Measurements from ENCODE around the gene PARS2.
"Not testable (repeated sequence)": the region's sequence is repeated elsewhere in the genome, so short reads cannot be mapped to it uniquely, and the experiment has no call there.

PARS2 gene

DNA sequence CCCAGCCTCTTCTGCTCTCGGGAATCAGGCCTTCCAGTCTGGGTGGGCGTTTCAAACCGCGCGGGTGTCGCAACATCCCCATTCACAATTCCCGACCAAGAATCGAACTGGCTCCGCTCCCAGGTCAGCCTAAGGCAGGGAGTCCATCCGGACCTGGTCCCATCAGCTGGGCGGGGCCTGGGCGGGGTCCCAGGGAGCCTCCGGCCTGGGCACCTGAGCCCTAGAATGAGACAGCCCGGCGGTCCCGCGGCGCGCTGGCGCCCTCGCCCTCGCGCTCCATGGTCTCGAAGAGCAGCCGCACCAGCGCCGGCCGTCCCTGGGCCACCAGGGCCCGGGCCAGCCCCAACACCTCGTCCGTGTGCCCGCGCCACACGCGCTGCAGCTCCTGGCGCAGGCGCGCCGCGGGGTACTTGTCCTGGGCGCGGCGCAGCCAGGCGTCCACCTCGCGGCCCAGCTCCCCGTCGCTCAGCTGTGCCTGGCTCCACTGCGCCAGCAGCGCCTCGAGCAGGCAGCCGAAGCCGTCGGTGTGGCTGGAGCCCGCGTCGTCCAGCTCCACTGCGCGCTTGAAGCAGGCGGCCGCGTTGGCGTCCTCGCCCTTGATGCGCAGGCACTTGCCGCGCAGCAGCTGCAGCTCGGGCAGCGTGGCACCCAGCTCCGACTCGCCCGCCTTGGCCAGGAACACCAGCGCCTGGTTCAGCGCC lies 16.9 kb upstream of the PARS2 start:
- H3K4me3 ChIP-seq (ENCODE audit: low read length) = no peak overlapping the region
- peaks cover 21% of the 10 kb centered on the region for H3K4me1 ChIP-seq (ENCODE audit: control insufficient read depth, insufficient read depth, low read length)

DNA sequence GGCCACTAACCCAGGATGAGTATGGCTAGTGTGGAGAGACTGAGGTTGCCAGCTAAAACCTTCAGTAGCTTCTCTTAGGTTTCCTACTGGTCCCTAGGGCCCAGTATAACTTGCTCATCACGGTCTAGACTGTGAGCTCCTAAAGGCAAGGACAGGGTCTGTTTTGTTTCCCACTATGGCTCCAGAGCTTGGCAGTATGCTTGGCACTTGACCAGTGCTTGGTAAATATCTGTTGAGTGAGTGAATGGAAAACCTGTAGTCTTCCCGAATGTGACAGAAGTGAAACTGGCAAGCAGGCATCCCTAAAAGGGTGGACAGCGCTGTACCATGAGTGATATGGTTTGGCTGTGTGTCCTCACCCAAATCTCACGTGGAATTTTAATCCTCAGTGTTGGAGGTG lies 13.1 kb upstream of the PARS2 start:
- Histone ChIP-seq H3K9me3 (ENCODE audit: control insufficient read depth, low read length) (no peaks in the 10 kb centered on the region), H3K4me1 (ENCODE audit: control insufficient read depth, insufficient read depth, low read length) (peaks cover 19% of the 10 kb centered on the region), H3K4me3 (ENCODE audit: low read length) (no peak overlapping the region), H3K27me3 (ENCODE audit: control insufficient read depth, insufficient read depth, low read length) (peaks cover 6% of the 10 kb centered on the region), H3K9ac (ENCODE audit: low read length) (no peak overlapping the region), H3K36me3 (ENCODE audit: control insufficient read depth, insufficient read depth, low read length) (no peaks in the 10 kb centered on the region)

More for the DNA sequence above, 16.9 kb upstream of the PARS2 start:
- H3K27me3 ChIP-seq (ENCODE audit: control insufficient read depth, insufficient read depth, low read length) = peaks cover 6% of the 10 kb centered on the region
- no peaks in the 10 kb centered on the region for H3K9me3 ChIP-seq (ENCODE audit: control insufficient read depth, low read length)
- no peaks in the 10 kb centered on the region for H3K36me3 ChIP-seq (ENCODE audit: control insufficient read depth, insufficient read depth, low read length)
- H3K9ac ChIP-seq (ENCODE audit: low read length) = no peak overlapping the region

DNA sequence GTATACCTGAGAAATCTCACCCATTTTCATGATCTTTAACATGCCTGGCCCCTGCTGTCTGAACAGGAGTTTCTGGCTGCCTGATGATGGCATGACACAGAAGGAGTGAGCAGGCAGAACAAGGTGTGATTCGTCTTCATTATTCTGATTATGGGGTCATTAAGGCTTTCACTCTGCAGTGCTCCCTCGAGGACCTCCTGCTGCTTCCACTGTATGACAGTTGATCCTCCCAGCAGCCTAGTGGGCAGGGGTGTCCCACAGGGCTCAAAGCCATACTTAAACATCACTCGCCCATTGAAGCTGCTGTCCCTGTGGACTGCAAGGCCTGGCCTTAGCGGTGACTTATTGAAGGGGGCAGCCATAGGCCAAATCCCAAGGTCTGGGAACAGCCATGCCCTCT lies 12.7 kb upstream of the PARS2 start:
- H3K9ac ChIP-seq (ENCODE audit: low read length) = no peak overlapping the region
- H3K36me3 ChIP-seq (ENCODE audit: control insufficient read depth, insufficient read depth, low read length) = no peaks in the 10 kb centered on the region
- H3K27me3 ChIP-seq (ENCODE audit: control insufficient read depth, insufficient read depth, low read length) = peaks cover 6% of the 10 kb centered on the region
- H3K4me1 ChIP-seq (ENCODE audit: control insufficient read depth, insufficient read depth, low read length) = peaks cover 15% of the 10 kb centered on the region
- no peaks in the 10 kb centered on the region for H3K9me3 ChIP-seq (ENCODE audit: control insufficient read depth, low read length)
- H3K4me3 ChIP-seq (ENCODE audit: low read length) = no peak overlapping the region

DNA sequence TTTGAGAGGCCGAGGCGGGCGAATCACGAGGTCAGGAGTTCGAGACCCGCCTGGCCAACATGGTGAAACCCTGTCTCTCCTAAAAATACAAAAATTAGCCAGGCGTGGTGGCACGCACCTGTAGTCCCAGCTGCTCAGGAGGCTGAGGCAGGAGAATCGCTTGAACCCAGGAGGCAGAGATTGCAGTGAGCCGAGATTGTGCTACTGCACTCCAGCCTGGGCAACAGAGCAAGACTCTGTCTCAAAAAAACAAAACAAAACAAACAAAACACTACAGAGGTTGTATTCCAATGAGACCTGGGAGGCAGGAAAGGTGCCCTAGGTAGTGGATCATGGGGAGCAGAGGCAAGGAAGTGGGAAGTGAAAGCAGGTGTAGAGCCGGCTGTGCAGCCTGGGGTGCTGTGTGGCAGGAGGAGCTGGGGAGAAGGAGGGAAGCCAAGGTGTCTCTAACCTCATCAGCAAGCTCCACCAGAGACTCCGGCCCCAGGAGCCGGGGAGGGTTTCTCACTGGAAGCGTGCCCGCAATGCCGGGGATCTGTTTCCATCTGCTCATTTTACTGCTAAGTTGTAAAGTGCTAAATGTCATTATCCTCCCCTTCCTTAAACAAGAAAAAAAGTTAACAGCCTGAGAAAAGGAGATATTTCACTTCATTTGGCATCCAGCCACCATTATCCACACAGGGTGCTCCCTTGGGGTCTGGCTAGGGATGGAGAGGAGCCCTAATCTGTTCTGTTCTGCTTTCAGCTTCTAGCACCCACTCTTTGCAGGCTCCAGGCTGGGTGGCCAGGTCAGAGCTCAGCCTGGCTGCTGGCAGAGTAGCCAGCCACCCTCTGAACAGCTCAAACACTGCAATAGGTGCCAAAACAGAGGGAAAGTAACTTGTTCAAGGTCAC lies 11.8 kb upstream of the PARS2 start:
- H3K27me3 ChIP-seq (ENCODE audit: control insufficient read depth, insufficient read depth, low read length); H3K36me3 ChIP-seq (ENCODE audit: control insufficient read depth, insufficient read depth, low read length); H3K4me1 ChIP-seq (ENCODE audit: control insufficient read depth, insufficient read depth, low read length); H3K4me3 ChIP-seq (ENCODE audit: low read length); H3K9ac ChIP-seq (ENCODE audit: low read length); H3K9me3 ChIP-seq (ENCODE audit: control insufficient read depth, low read length): not testable (repeated sequence)

DNA sequence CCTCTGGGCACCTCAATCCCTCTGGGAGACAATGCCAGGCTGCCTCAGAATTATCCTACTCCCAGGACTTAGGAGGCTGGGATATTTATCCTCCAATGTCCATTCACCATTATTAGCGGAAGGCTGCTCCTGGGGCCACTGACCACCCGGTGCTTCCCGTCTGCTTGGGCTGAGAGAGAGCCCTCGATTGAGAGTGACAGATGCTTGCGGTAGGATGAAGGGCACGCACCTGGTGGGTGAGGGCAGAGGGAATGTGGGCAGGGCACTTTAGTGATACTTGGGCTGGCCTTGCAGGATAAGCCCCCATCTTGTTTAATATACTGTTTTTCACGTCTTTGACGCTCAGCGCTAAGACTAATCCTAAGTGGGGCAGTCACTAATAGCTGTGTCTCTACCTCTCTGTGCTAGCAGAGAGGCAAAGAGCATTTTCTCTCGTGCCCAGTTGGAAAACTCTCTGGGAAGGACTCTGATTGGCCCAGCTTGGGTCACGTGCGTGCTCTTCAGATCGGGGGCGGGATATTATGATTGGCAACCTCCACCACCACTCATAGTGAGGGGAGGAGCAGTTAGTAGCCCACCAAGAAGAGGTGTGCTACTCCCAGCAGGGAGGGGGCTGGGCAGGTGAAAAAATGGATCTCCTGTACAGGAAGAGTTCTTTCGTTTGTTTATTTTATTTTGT lies 10.6 kb upstream of the PARS2 start:
- no peaks in the 10 kb centered on the region for H3K4me1 ChIP-seq (ENCODE audit: control insufficient read depth, insufficient read depth, low read length)
- H3K4me3 ChIP-seq (ENCODE audit: low read length) = no peak overlapping the region
- H3K36me3 ChIP-seq (ENCODE audit: control insufficient read depth, insufficient read depth, low read length) = no peaks in the 10 kb centered on the region
- no peaks in the 10 kb centered on the region for H3K27me3 ChIP-seq (ENCODE audit: control insufficient read depth, insufficient read depth, low read length)
- H3K9me3 ChIP-seq (ENCODE audit: control insufficient read depth, low read length) = no peaks in the 10 kb centered on the region
- no peak overlapping the region for H3K9ac ChIP-seq (ENCODE audit: low read length)

DNA sequence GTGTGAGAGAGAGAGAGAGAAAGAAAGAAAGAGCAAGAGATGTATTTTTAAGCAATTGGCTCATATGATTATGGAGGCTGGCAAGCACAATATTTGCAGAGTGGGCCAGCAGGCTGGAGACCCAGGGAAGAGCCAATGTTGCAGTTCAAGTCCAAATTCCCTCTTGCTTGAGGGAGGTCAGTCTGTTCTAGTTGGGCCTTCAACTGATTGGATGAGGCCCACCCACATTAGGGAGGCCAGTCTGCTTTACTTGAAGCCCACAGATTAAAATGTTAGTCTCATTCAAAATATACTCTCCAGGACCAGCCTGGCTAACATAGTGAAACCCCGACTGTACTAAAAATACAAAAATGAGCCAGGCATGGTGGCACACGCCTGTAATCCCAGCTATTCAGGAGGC lies 8.6 kb upstream of the PARS2 start:
- Histone ChIP-seq H3K36me3 (ENCODE audit: control insufficient read depth, insufficient read depth, low read length) (no peaks in the 10 kb centered on the region), H3K4me1 (ENCODE audit: control insufficient read depth, insufficient read depth, low read length) (no peaks in the 10 kb centered on the region), H3K27me3 (ENCODE audit: control insufficient read depth, insufficient read depth, low read length) (no peaks in the 10 kb centered on the region), H3K9me3 (ENCODE audit: control insufficient read depth, low read length) (no peaks in the 10 kb centered on the region), H3K9ac (ENCODE audit: low read length) (no peak overlapping the region), H3K4me3 (ENCODE audit: low read length) (no peak overlapping the region)

DNA sequence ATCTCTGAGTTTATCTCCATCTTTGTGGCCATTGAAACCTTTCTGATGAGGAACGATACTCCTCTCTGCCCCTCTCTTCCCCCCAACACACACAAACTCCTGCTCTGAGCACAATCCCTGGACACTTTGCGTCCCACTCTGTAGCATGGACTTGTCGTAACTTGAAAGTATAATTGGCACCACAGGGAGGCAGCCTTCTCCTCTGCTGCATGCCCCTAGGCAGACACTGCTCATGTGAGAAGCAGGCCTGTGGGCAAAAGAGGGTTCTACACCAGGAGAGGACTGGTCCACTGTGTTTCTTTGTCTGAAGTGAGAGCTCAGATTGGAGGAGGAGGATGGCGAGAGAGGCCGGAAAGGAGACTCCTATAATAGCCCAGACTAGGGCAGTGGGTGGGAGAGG lies 3.8 kb upstream of the PARS2 start:
- H3K4me1 ChIP-seq (ENCODE audit: control insufficient read depth, insufficient read depth, low read length) = peaks cover 6% of the 10 kb centered on the region

DNA sequence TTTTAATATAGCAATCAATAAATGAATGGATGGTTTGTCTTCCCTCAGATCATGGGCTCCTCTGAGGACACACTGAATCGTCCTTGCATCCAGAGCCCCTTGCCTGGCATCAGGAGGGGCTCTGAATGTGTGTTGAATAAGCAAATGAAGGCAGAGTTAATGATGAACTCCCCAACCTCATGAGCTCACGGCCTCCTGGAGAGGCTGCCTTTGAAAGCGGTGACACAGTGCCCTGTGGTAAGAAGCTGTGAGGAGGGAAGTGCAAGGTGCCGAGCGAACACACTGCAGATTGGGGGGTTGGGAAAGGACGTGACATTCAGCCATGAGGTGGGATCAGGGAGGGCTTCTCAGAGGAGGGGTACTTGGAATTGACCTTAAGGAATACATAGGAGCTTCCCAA lies 3.2 kb upstream of the PARS2 start:
- Histone ChIP-seq H3K4me3 (ENCODE audit: low read length) (no peak overlapping the region), H3K4me1 (ENCODE audit: control insufficient read depth, insufficient read depth, low read length) (peaks cover 6% of the 10 kb centered on the region), H3K9me3 (ENCODE audit: control insufficient read depth, low read length) (no peaks in the 10 kb centered on the region), H3K27me3 (ENCODE audit: control insufficient read depth, insufficient read depth, low read length) (no peaks in the 10 kb centered on the region), H3K36me3 (ENCODE audit: control insufficient read depth, insufficient read depth, low read length) (no peaks in the 10 kb centered on the region), H3K9ac (ENCODE audit: low read length) (no peak overlapping the region)

More for the DNA sequence above, 3.8 kb upstream of the PARS2 start:
- Histone ChIP-seq H3K4me3 (ENCODE audit: low read length) (no peak overlapping the region), H3K9me3 (ENCODE audit: control insufficient read depth, low read length) (no peaks in the 10 kb centered on the region), H3K9ac (ENCODE audit: low read length) (no peak overlapping the region), H3K27me3 (ENCODE audit: control insufficient read depth, insufficient read depth, low read length) (no peaks in the 10 kb centered on the region), H3K36me3 (ENCODE audit: control insufficient read depth, insufficient read depth, low read length) (no peaks in the 10 kb centered on the region)

DNA sequence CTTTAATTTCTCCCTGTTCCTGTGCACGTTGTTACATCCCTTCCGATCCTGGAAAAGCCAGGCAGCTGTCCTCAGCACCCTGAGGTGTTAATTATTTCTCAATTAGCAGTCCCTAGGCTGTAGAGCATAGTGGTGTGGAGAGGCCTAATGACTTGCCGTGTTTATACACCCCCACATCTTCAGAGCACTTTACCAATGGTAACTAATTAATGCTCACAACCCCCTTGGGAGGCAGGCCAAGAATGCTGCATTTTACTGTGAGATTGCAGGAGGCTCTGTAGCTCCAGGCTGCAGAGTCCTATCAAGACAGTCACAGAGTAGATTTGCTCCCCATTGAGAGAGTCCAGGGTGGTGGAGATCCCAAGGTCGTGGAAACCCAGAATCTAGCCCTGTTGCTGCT lies 2.4 kb upstream of the PARS2 start:
- no peaks in the 10 kb centered on the region for H3K27me3 ChIP-seq (ENCODE audit: control insufficient read depth, insufficient read depth, low read length)
- H3K4me1 ChIP-seq (ENCODE audit: control insufficient read depth, insufficient read depth, low read length) = peaks cover 6% of the 10 kb centered on the region
- no peaks in the 10 kb centered on the region for H3K36me3 ChIP-seq (ENCODE audit: control insufficient read depth, insufficient read depth, low read length)
- H3K9me3 ChIP-seq (ENCODE audit: control insufficient read depth, low read length) = no peaks in the 10 kb centered on the region
- H3K9ac ChIP-seq (ENCODE audit: low read length) = no peak overlapping the region
- no peak overlapping the region for H3K4me3 ChIP-seq (ENCODE audit: low read length)

DNA sequence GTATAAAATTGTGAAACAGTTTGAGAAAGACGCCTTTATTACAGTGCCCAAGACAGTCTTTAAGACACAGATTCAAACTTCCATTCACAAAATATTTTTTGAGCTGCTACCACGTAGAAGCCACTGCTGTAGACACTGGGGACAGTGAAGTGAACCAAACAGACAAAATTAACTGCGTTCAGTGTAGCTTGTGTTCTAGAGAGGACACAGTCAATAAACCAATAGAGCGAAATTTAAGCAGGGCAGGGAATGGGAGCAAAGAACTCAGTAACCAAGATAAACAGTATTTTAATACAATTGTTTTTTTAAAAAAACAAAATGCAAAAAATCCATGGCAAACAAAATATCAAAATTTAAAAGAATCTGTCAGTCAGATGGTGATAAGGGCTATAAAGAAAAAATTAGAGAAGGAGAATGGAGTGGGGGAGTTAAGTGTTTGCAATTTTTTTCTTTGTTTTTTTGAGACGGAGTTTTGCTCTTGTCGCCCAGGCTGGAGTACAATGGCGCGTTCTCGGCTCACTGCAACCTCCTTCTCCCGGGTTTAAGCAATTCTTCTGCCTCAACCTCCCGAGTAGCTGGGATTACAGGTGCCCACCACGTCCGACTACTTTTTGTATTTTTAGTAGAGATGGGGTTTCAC lies 719 bp upstream of the PARS2 start:
- peaks cover 6% of the 10 kb centered on the region for H3K4me1 ChIP-seq (ENCODE audit: control insufficient read depth, insufficient read depth, low read length)
- peak overlapping the region; percentile 59 for H3K4me3 ChIP-seq (ENCODE audit: low read length)
- H3K27me3 ChIP-seq (ENCODE audit: control insufficient read depth, insufficient read depth, low read length) = no peaks in the 10 kb centered on the region
- no peaks in the 10 kb centered on the region for H3K36me3 ChIP-seq (ENCODE audit: control insufficient read depth, insufficient read depth, low read length)
- H3K9ac ChIP-seq (ENCODE audit: low read length) = peak overlapping the region; percentile 54
- H3K9me3 ChIP-seq (ENCODE audit: control insufficient read depth, low read length) = no peaks in the 10 kb centered on the region

DNA sequence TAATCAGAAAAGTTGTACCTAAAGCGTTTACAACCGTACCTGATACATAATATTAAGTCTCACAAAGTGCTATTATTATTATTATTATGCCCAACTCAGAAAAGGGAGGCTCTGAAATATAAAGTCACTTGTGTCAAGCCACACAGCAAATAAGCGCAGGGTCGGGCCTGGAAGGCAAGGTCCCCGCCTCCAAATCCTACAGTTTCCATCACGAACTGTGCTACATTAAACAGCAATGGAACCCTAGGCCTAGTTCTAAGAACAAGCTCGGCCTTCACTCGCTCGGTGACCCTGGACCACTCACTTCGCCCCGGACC lies 549 bp downstream of the PARS2 start:
- Histone ChIP-seq H3K4me3 (ENCODE audit: low read length) (peak overlapping the region; percentile 61), H3K9ac (ENCODE audit: low read length) (peak overlapping the region; percentile 86), H3K4me1 (ENCODE audit: control insufficient read depth, insufficient read depth, low read length) (peaks cover 6% of the 10 kb centered on the region), H3K9me3 (ENCODE audit: control insufficient read depth, low read length) (no peaks in the 10 kb centered on the region), H3K36me3 (ENCODE audit: control insufficient read depth, insufficient read depth, low read length) (no peaks in the 10 kb centered on the region), H3K27me3 (ENCODE audit: control insufficient read depth, insufficient read depth, low read length) (no peaks in the 10 kb centered on the region)

Measured in mucosa of stomach (tissue), 1 donor.